NCI-H2029 (cell line): Measurements from ENCODE around the gene YAF2.

Experiments used
- DNase-seq: peaks from one replicate; lab custom pipeline; 2025; lab: John Stamatoyannopoulos, UW

YAF2 gene

GRCh38 chr12:42238240-42239140 is at the start of gene YAF2:
TSS of gene YAF2 (minus strand) at chr12:42238248. CDS start at chr12:42238180, 68 bp downstream.
- peak; percentile 79 for DNase-seq

- DNase-seq = no peak
These were observed 48.7 kb upstream of the YAF2 start for GRCh38 chr12:42286741-42287140.

GRCh38 chr12:42285431-42285830 is 47.4 kb upstream of the YAF2 start:
- no peak for DNase-seq

- DNase-seq = no peak
These were observed 46.8 kb upstream of the YAF2 start for GRCh38 chr12:42284876-42285275.

- DNase-seq = no peak
These were observed 46.1 kb upstream of the YAF2 start for GRCh38 chr12:42284157-42284556.

GRCh38 chr12:42283739-42284138 is 45.7 kb upstream of the YAF2 start:
- no peak for DNase-seq

- no peak for DNase-seq
These were observed 44.2 kb upstream of the YAF2 start for GRCh38 chr12:42282294-42282693.

- DNase-seq = no peak
These were observed 43.8 kb upstream of the YAF2 start for GRCh38 chr12:42281844-42282243.

GRCh38 chr12:42281278-42281677 is 43.2 kb upstream of the YAF2 start:
- DNase-seq = peak; percentile 27

GRCh38 chr12:42278128-42278510 is 40.1 kb upstream of the YAF2 start:
- no peak for DNase-seq

- DNase-seq = no peak
These were observed 39.5 kb upstream of the YAF2 start for GRCh38 chr12:42277396-42278127.

GRCh38 chr12:42275499-42275898 is 37.5 kb upstream of the YAF2 start:
- no peak for DNase-seq

- DNase-seq = no peak
These were observed 35.7 kb upstream of the YAF2 start for GRCh38 chr12:42273706-42274105.

- no peak for DNase-seq
These were observed 32.5 kb upstream of the YAF2 start for GRCh38 chr12:42270596-42270995.

GRCh38 chr12:42267413-42268190 is 29.6 kb upstream of the YAF2 start:
- no peak for DNase-seq

- DNase-seq = no peak
These were observed 28.7 kb upstream of the YAF2 start for GRCh38 chr12:42266579-42267230.

- no peak for DNase-seq
These were observed 24.2 kb upstream of the YAF2 start for GRCh38 chr12:42262271-42262670.

GRCh38 chr12:42261708-42262107 is 23.7 kb upstream of the YAF2 start:
- no peak for DNase-seq

GRCh38 chr12:42260518-42260917 is 22.5 kb upstream of the YAF2 start:
- no peak for DNase-seq

GRCh38 chr12:42259699-42260098 is 21.7 kb upstream of the YAF2 start:
- DNase-seq = no peak

GRCh38 chr12:42255866-42256261 is 17.8 kb upstream of the YAF2 start:
- no peak for DNase-seq
